ENCODE measurements around the gene UBE2D4.

GRCh38 chr7:43926798-43927123 is 525 bp downstream of the UBE2D4 start:
- TF ChIP-seq POLR2A (IDR thresholded peaks at IDR 0.05): no peak
- TF ChIP-seq CTCF (IDR thresholded peaks at IDR 0.05): peak in 3 of 5 experiments; percentile 2 to 29 (median 4)
- no peak for TF ChIP-seq EP300 (IDR thresholded peaks at IDR 0.05)

All from tibial nerve (tissue), 4 donors.